Neural progenitor cell (in vitro differentiated cells): ENCODE results near the gene PPP2R2C.

Source experiments
- EZH2phosphoT487 ChIP-seq: fragments of 200-600 bp; sonication (generic); IDR thresholded peaks from 2 replicates; pipeline ENCODE4 v1.6.1; 2017; ENCODE audit warnings: antibody characterized with exemption
- TF ChIP-seq, protein P1 (sequence below): fragments of 200-600 bp; sonication (generic); IDR thresholded peaks from 2 replicates; pipeline ENCODE4 v1.5.1; 2017; ENCODE audit warnings: antibody characterized with exemption, mild to moderate bottlenecking

DNA sequence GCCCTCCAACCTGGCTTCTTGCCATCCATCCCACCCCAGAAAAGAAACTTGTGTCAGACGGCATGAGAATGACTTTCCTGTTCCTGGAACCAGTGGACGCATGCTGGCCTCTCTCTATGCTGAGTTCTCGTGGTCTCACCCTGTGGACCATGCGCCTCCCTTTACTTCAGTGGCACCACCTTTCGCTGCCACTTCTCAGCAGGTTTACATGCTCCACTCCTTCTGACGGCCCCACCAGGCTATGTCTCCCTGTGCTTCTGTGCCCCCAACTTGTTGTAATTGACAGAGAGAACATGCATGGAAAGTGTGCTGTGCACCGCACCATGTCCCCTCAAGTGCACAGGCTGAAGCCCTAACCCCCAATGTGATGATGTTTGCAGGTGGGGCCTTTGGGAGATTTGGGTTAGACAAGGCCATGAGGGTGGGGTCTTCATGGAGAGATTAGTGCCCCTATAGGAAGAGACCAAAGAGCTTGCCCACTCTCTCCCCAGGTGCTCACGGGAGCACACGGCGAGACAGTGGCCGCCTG, 3.1 kb upstream of the PPP2R2C start:
- TF ChIP-seq EZH2phosphoT487, result no peak
- TF ChIP-seq, protein P1, sequence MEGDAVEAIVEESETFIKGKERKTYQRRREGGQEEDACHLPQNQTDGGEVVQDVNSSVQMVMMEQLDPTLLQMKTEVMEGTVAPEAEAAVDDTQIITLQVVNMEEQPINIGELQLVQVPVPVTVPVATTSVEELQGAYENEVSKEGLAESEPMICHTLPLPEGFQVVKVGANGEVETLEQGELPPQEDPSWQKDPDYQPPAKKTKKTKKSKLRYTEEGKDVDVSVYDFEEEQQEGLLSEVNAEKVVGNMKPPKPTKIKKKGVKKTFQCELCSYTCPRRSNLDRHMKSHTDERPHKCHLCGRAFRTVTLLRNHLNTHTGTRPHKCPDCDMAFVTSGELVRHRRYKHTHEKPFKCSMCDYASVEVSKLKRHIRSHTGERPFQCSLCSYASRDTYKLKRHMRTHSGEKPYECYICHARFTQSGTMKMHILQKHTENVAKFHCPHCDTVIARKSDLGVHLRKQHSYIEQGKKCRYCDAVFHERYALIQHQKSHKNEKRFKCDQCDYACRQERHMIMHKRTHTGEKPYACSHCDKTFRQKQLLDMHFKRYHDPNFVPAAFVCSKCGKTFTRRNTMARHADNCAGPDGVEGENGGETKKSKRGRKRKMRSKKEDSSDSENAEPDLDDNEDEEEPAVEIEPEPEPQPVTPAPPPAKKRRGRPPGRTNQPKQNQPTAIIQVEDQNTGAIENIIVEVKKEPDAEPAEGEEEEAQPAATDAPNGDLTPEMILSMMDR, result no peak
